GM18909 (cell line): ENCODE data around the gene SLC31A1.
A peak's percentile ranks its signal among the peaks of the same experiment; 100 is the strongest.

Source experiments
- ATAC-seq: cut with Tn5 transposase; IDR thresholded peaks from one replicate; pipeline ENCODE4 v1.9.1; 2021; ENCODE audit warnings: mild to moderate bottlenecking; ENCODE audit not compliant: unreplicated experiment, poor library complexity

SLC31A1 gene

DNA sequence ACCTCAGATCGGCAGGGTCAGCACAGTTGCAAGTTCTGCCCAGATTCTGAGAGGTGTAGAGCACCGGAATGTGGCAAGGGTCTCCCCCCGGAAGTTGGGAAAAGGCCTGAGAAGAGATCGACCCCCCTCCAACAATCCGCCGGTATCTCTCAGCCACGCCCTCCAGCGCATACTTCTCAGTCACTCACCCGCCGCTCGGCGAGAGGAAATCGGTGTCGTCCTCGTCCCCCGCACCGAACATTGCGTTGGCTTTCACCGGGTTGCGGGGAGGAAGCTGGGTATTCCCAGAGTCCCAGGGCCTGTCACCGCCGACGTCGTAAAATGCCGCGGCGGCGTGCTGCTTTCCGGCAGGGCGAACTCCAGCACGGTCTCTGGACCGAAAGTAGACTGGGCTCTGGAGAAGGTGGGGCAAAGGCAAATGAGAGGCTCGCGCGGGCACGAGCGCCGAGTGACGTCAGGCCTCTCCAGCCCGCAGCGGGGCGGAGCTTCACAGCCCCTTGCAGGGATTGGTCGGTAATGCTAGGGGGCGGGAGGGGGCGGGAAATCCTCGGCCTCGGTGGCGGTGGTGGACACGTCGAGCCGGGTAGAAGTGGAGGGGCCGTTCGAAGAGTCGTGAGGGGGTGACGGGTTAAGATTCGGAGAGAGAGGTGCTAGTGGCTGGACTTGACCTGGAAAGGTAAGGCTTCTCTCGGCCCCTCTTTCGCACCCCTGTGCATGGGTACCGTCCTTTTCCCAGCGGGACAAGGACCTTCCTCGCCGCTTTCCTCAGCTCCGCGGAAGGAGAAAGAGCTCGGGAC is at the start of gene SLC31A1, which contains the start of gene FKBP15:
TSS of gene SLC31A1 (plus strand) at position 542 of the 797 bp plus-strand sequence. CDS start 34,605 bp downstream, outside the sequence.
TSS of gene FKBP15 (minus strand) at position 275 of the 797 bp plus-strand sequence. CDS start at position 241, 34 bp downstream.
- ATAC-seq: peak; percentile 89

GRCh38 chr9:113173341-113173740 is 48.0 kb upstream of the SLC31A1 start:
- no peak for ATAC-seq

DNA sequence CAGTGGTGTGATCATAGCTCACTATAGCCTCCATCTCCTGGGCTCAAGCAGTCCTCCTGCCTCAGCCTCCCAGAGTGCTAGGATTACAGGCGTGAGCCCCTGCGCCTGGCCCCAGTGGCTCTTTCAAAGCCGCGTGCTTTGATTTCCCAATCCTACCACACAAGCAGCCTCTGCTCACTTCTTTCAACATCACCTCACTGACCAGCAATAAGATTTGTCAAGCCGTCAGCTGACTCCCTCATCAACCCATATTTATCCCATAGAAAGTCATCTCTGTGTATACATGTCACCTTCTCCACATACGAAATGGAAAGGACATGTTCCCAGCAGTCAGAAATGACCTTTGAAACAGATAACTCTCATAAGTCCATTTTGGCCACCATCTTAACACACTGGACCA is 44.5 kb upstream of the SLC31A1 start:
- ATAC-seq: no peak

DNA sequence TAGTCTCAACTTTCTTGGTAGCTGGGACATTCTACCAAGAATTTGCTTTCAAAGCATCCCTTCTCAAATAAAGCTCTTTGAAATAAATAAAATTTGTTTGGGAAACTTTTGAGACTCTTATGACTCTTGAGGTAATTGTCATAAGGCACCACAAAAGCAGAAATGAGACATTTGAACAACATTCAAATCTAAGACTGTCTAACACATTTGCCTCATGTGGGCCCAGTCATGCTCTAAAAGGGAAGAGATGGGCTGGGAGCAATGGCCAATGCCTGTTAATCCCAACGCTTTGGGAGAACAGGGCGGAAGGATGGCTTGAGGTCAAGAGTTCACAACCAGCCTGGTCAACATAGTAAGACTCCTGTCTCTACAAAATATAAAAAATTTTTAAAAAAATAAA is 44.1 kb upstream of the SLC31A1 start:
- no peak for ATAC-seq

- ATAC-seq: no peak
Measured at GRCh38 chr9:113178087-113178486, 43.3 kb upstream of the SLC31A1 start.

DNA sequence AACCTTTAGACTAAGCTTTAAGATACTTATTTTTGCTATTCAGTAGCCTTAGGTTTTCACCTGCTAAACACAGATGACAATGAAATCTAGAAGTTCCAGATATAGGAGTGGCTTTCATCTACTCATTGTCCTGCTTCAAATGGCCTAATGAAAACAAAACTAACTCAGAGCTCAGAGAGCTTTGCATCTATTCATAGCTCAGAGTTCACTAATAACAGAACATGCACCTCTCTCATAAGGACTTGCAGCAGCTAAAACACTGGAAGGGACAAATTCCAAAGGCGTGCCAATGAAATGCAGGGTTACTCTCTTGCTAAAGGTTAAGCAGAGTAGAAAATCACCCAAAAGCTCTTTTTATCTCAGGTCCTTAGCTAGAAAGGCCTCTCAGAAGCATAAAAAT is 41.5 kb upstream of the SLC31A1 start:
- ATAC-seq: no peak

GRCh38 chr9:113181165-113181564 is 40.2 kb upstream of the SLC31A1 start:
- ATAC-seq: no peak

- no peak for ATAC-seq
Measured at GRCh38 chr9:113183956-113184488, 37.3 kb upstream of the SLC31A1 start.

DNA sequence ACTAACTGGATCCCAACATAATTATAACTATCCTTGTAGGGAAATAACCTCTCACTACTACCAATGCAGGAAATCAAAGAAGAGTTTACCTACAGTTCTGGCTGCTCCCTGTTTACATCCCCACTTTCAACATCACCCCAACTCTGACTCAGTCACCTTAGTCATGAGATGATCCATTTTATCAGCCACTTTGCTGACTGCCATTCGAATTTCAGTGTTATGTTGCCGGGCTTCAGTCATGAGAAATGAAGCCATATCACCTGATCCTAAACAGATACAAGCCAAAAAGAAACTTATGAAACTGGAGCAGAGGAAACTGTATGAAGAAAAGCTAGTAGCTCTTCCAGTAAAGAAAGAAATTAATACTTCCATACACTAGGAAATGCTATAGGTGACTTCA is 36.8 kb upstream of the SLC31A1 start:
- no peak for ATAC-seq

DNA sequence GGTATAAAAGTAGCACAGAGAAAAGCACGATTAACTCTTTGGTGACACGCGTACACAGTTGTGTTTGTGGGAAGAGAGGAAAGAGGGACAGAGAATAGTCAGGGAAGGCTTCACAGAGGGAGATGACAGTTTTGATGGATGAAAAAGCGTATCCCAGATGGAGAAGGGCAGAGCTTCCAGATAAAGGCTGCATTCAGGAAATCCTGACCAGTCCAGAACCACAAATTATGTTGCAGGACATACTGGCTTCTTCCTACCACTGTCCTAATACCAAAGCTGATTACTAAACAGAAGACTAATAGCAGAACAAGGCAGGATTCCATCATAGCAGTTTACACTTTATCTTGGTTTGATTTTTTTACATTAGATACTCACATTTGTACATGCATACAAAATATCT is 36.1 kb upstream of the SLC31A1 start:
- no peak for ATAC-seq

- ATAC-seq: no peak
Measured at GRCh38 chr9:113186137-113186755, 35.1 kb upstream of the SLC31A1 start.

- no peak for ATAC-seq
Measured at GRCh38 chr9:113187929-113188595, 33.3 kb upstream of the SLC31A1 start.

GRCh38 chr9:113192455-113192854 is 28.9 kb upstream of the SLC31A1 start:
- ATAC-seq: no peak

DNA sequence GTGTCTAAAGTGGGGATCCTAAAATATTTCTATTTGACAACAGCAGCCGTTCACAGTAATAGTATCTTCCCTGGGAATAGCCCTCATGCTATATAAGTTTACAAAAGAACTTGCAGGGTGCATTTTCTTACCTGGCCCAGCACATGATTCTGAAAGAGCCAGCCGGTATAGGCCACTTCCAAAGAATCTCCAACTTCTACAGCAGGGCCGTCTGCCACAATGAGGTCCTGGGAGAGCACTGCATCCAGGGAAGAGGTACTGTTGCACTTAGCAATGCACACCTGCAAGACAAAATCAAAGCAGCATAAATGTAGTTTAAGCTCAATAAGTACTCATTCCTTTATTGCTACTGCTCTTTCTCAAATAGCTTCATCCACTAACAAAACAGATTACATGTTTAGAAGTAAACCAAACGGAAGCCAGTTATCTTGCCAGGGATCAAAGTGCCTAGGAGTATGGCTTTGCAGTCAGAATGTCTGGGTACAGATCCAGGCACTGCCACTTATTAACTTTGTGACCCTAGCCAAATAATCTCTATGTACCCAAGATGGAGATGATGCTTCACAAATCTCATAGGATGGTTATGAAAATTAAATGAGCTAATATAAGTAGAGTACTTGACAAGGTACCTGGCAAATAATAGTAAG is 21.5 kb upstream of the SLC31A1 start:
- ATAC-seq: no peak

GRCh38 chr9:113205432-113205831 is 15.9 kb upstream of the SLC31A1 start:
- ATAC-seq: no peak

DNA sequence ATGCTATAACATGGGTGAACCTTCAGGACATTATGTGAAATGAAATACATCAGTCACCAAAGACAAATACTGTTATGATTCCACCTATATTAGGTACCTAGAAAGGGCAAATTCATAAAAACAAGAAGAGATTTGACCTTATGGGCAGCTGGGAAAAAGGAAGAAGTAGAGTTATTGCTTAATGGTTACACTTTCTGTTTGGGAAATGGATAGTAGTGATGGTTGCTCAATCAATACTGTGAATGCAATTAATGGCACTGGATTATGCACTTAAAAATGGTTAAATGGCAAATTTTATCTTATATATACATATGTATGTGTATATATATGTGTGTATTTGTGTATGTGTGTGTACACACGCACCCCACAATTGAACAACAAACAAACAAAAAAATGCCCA is 15.5 kb upstream of the SLC31A1 start:
- ATAC-seq: no peak

GRCh38 chr9:113210815-113211214 is 10.5 kb upstream of the SLC31A1 start:
- ATAC-seq: no peak

DNA sequence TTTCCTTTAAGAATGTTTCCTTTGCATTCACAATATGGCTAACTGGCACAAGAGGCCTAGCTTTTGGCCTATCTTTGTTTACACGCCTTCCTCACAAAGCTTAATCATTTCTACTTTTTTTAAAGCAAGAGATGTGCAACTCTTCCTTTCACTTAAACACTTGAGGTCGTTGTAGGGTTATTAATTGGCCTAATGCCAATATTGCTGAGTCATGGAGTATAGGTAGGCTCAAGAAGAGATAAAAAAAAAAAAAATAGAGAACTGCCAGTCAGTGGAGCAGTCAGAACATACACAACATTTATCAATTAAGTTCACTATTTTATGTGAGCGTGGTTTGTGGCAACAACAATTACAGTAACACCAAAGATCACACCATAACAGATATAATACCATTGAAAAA is 6.2 kb upstream of the SLC31A1 start:
- no peak for ATAC-seq

- ATAC-seq: no peak
Measured at GRCh38 chr9:113216406-113216805, 4.9 kb upstream of the SLC31A1 start.

DNA sequence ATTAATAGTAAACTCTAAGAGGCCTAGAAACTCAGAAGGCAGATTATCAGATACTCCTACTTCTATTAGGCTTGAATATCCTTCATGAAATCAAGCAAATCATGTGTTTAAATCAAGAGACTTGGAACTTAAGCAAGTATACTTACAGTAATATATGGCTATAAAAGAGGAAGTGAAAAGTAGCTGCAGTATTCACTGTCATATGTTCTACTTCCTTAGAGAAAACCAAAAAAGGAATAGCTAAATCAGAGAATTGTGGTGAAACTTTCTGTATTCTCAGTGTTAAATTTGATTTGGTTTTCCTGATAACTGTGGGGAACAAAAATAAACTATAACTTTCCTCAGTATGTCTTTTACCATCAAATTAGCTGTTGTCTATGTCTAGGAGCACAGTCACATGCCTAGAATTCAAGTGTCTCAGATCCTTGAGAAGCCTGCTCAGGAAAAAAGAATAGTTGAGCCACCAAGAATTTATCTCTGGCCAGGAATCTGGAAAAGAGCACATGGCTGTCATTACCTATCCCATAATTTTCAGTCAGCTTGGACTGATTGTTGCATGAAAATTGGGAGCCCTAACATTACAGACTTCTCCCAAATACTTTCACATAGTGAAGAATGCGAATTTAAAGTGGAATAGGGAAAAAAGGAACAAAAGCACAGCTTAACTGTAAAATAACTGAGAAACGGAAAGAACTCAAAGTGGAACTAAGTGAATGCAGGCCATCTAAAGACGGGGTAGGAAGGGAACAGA is 2.0 kb upstream of the SLC31A1 start:
- peak; percentile 38 for ATAC-seq
